ENCODE measurements around the gene SPATA31E1.

DNA sequence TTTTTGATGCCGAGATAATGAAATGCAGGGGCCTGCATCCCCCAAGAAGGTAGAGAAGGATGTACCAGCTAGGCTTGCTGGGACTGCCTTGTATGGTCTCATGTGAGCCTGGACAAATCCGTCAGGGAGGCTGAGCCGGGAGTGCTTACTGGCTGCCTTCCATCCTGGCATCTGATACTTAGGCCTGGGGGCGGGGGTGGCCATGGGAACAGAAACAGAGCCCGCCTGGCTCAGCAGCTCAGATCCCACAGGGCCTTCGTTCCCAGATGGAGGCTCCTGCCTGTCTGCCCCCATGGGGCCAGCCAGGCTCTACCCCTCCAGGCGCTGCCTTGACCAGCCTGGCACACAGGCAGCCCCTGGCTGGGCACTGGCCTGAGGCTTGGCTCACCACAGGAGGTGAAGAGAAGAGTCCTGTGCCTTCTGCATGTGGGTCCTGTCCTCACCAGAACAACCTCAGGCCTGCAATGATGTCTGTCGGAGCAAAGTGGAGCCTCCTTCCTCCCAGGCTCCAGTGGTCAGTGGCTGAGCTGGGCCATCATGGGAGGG lies 10.5 kb upstream of the SPATA31E1 start:
- TF ChIP-seq, protein P1, sequence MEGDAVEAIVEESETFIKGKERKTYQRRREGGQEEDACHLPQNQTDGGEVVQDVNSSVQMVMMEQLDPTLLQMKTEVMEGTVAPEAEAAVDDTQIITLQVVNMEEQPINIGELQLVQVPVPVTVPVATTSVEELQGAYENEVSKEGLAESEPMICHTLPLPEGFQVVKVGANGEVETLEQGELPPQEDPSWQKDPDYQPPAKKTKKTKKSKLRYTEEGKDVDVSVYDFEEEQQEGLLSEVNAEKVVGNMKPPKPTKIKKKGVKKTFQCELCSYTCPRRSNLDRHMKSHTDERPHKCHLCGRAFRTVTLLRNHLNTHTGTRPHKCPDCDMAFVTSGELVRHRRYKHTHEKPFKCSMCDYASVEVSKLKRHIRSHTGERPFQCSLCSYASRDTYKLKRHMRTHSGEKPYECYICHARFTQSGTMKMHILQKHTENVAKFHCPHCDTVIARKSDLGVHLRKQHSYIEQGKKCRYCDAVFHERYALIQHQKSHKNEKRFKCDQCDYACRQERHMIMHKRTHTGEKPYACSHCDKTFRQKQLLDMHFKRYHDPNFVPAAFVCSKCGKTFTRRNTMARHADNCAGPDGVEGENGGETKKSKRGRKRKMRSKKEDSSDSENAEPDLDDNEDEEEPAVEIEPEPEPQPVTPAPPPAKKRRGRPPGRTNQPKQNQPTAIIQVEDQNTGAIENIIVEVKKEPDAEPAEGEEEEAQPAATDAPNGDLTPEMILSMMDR (IDR thresholded peaks at IDR 0.05): no peak
- no peak for TF ChIP-seq POLR2A (IDR thresholded peaks at IDR 0.05)

Data from adrenal gland (tissue), 5 donors.